H1 (cell line): ENCODE results near the gene APBA2. TPM values are rescaled to one million over a fixed set of nuclear protein-coding genes. Genes with fewer than 3 reads are reported as not detected.

Source experiments
- CTCF ChIA-PET: fragments of 300-600 bp; sonication (Branson Sonifier 250); formaldehyde crosslinking; loops from one replicate; lab custom pipeline; 2021; ENCODE audit not compliant: partially characterized antibody; lab: Charles Lee
- POLR2A ChIA-PET: fragments of 300-600 bp; sonication (Branson Sonifier 250); formaldehyde crosslinking; loops from one replicate; lab custom pipeline; 2021; ENCODE audit warnings: inconsistent platforms; ENCODE audit not compliant: partially characterized antibody; lab: Charles Lee
- DNase-seq, 2 experiments: peaks; one replicate each; pipeline versions ENCODE4 v3.0.0 to v3.0.0-alpha.2; 2010 to 2022; ENCODE audit warnings: low spot score in 2 of 2, low read depth in 1 of 2, mixed read lengths in 1 of 2
- FAIRE-seq: peaks from 2 replicates; lab custom pipeline; 2011; peaks lifted over from hg19 to GRCh38; lab: Jason Lieb, UNC
- H2AFZ ChIP-seq: 2 replicates; pipeline ENCODE4 v1.8.1; 2012; ENCODE audit warnings: low read length, inconsistent platforms
- H2AK5ac ChIP-seq: 2 replicates; pipeline ENCODE4 v1.6.1; 2013; ENCODE audit warnings: low read depth, low read length
- H2BK120ac ChIP-seq: replicated peaks from 2 replicates; pipeline ENCODE3; 2013; ENCODE audit warnings: low read depth, low read length, inconsistent platforms
- H2BK12ac ChIP-seq: 2 replicates; pipeline ENCODE4 v1.6.1; 2013; ENCODE audit warnings: low read depth, low read length
- H2BK15ac ChIP-seq: 2 replicates; pipeline ENCODE4 v1.6.1; 2013; ENCODE audit warnings: low read length
- H2BK20ac ChIP-seq: 2 replicates; pipeline ENCODE4 v1.6.1; 2013; ENCODE audit warnings: low read length
- H2BK5ac ChIP-seq: 2 replicates; pipeline ENCODE4 v1.6.1; 2013; ENCODE audit warnings: low read depth, low read length
- H3K14ac ChIP-seq: 2 replicates; pipeline ENCODE4 v1.6.1; 2013; ENCODE audit warnings: inconsistent platforms; ENCODE audit not compliant: insufficient read length
- H3K18ac ChIP-seq: 2 replicates; pipeline ENCODE4 v1.6.1; 2013; ENCODE audit warnings: low read length; ENCODE audit errors: extremely low read depth
- H3K23ac ChIP-seq: 2 replicates; pipeline ENCODE4 v1.6.1; 2013; ENCODE audit warnings: inconsistent platforms; ENCODE audit not compliant: insufficient read length
- H3K23me2 ChIP-seq: 2 replicates; pipeline ENCODE4 v1.6.1; 2013; ENCODE audit warnings: low read depth, low read length
- H3K27ac ChIP-seq: 2 replicates; pipeline ENCODE4 v1.6.1; 2011; ENCODE audit warnings: low read depth, low read length, inconsistent platforms
- H3K27me3 ChIP-seq, 4 experiments: replicated peaks in 1 of 4; 1 replicate in 1 of 4; 2 replicates in 3 of 4; pipeline versions ENCODE4 v1.6.1 to v1.8.1; 2011 to 2013; ENCODE audit warnings: low read length in 3 of 4, mild to moderate bottlenecking in 3 of 4, inconsistent platforms in 2 of 4, mixed read lengths in 2 of 4, moderate library complexity in 1 of 4; ENCODE audit not compliant: control insufficient read depth in 3 of 4, insufficient read depth in 3 of 4; ENCODE audit errors: extremely low read depth in 1 of 4
- H3K36me3 ChIP-seq, 4 experiments: 2 replicates each; pipeline versions ENCODE4 v1.6.1 to v1.8.1; 2011 to 2013; ENCODE audit warnings: mild to moderate bottlenecking in 4 of 4, low read length in 3 of 4, moderate library complexity in 2 of 4, control low read depth in 1 of 4, inconsistent platforms in 1 of 4; ENCODE audit not compliant: insufficient read depth in 4 of 4, control insufficient read depth in 2 of 4
- H3K4ac ChIP-seq: replicated peaks from 2 replicates; pipeline ENCODE3; 2013; ENCODE audit warnings: low read length, low read depth, mixed read lengths, inconsistent platforms; ENCODE audit not compliant: insufficient read length
- H3K4me1 ChIP-seq, 4 experiments: replicated peaks in 1 of 4; 1 replicate in 1 of 4; 2 replicates in 3 of 4; pipeline versions ENCODE4 v1.6.1 to v1.8.1; 2011 to 2013; ENCODE audit warnings: low read length in 3 of 4, inconsistent platforms in 2 of 4, mixed read lengths in 1 of 4; ENCODE audit not compliant: insufficient read depth in 4 of 4, control insufficient read depth in 3 of 4
- H3K4me2 ChIP-seq, 2 experiments: 2 replicates each; pipeline versions ENCODE4 v1.6.1 to v1.8.1; 2011 to 2013; ENCODE audit warnings: low read depth in 2 of 2, low read length in 2 of 2, control low read depth in 1 of 2, inconsistent platforms in 1 of 2, mild to moderate bottlenecking in 1 of 2; ENCODE audit not compliant: insufficient read depth in 1 of 2
- H3K4me3 ChIP-seq, 4 experiments: fragments of 200-600, 300-600 bp in 1 of 4; sonication (generic), shearing (Covaris generic), sonication (Bioruptor Twin) in 1 of 4; 2 replicates each; pipeline versions ENCODE4 v1.5.1 to v1.8.1; 2011 to 2016; ENCODE audit warnings: low read length in 4 of 4, low read depth in 3 of 4, control low read depth in 2 of 4, inconsistent platforms in 2 of 4, mild to moderate bottlenecking in 2 of 4, mixed read lengths in 1 of 4, moderate library complexity in 1 of 4; ENCODE audit not compliant: insufficient read depth in 2 of 4; ENCODE audit errors: extremely low read depth in 1 of 4
- H3K56ac ChIP-seq: replicated peaks from 2 replicates; pipeline ENCODE3; 2013; ENCODE audit warnings: low read depth, mild to moderate bottlenecking, mixed read lengths, low read length, inconsistent platforms; ENCODE audit not compliant: insufficient read length
- H3K79me1 ChIP-seq: 2 replicates; pipeline ENCODE4 v1.6.1; 2013; ENCODE audit warnings: low read depth, low read length, control low read depth
- H3K79me2 ChIP-seq, 2 experiments: 2 replicates each; pipeline versions ENCODE4 v1.6.1 to v1.8.1; 2012 to 2013; ENCODE audit warnings: low read length in 2 of 2, mild to moderate bottlenecking in 2 of 2, inconsistent platforms in 1 of 2; ENCODE audit not compliant: insufficient read depth in 2 of 2, control insufficient read depth in 1 of 2
- H3K9ac ChIP-seq, 4 experiments: replicated peaks in 1 of 4; 1 replicate in 1 of 4; 2 replicates in 3 of 4; pipeline versions ENCODE4 v1.6.1 to v1.8.1; 2011 to 2013; ENCODE audit warnings: low read depth in 3 of 4, low read length in 3 of 4, control low read depth in 2 of 4, mild to moderate bottlenecking in 2 of 4, moderate library complexity in 2 of 4, inconsistent platforms in 1 of 4; ENCODE audit errors: extremely low read depth in 1 of 4
- H3K9me3 ChIP-seq, 2 experiments: 2 replicates each; pipeline versions ENCODE4 v1.6.1 to v1.8.1; 2012 to 2013; ENCODE audit warnings: mild to moderate bottlenecking in 2 of 2, moderate library complexity in 2 of 2, control low read depth in 1 of 2, inconsistent platforms in 1 of 2, low read depth in 1 of 2, low read length in 1 of 2, mixed read lengths in 1 of 2; ENCODE audit not compliant: insufficient read depth in 2 of 2
- H4K20me1 ChIP-seq, 2 experiments: replicated peaks in 1 of 2; 2 replicates each; pipeline versions ENCODE3 to v1.8.1; 2011 to 2013; ENCODE audit warnings: inconsistent platforms in 2 of 2, low read length in 2 of 2, mild to moderate bottlenecking in 1 of 2; ENCODE audit not compliant: insufficient read depth in 2 of 2, control insufficient read depth in 1 of 2
- H4K5ac ChIP-seq: 2 replicates; pipeline ENCODE4 v1.6.1; 2013; ENCODE audit warnings: low read length, low read depth, mixed read lengths, inconsistent platforms; ENCODE audit not compliant: insufficient read length
- H4K8ac ChIP-seq: 2 replicates; pipeline ENCODE4 v1.8.0; 2013; ENCODE audit warnings: mild to moderate bottlenecking, moderate library complexity, low read length, inconsistent platforms; ENCODE audit not compliant: insufficient read depth; ENCODE audit errors: extremely low read depth
- H4K91ac ChIP-seq: replicated peaks from 2 replicates; pipeline ENCODE3; 2013; ENCODE audit warnings: low read length, mixed read lengths, inconsistent platforms; ENCODE audit not compliant: insufficient read length
- BRCA1 ChIP-seq: IDR thresholded peaks from 2 replicates; pipeline ENCODE4 v1.6.1; 2012; ENCODE audit warnings: low read depth, low read length, improper control_type of control experiment
- CHD1 ChIP-seq: IDR thresholded peaks from 2 replicates; pipeline ENCODE4 v1.6.1; 2012; ENCODE audit warnings: low read depth, low read length, improper control_type of control experiment
- FOSL1 ChIP-seq: IDR thresholded peaks from 2 replicates; pipeline ENCODE4 v1.6.1; 2011; ENCODE audit warnings: mild to moderate bottlenecking, low read depth, low read length, moderate library complexity; ENCODE audit not compliant: insufficient read depth
- RAD21 ChIP-seq, 2 experiments: IDR thresholded peaks in 1 of 2; conservative IDR thresholded peaks in 1 of 2; 2 replicates each; pipeline ENCODE4 v1.6.1; 2011; ENCODE audit warnings: low read depth in 2 of 2, low read length in 2 of 2, improper control_type of control experiment in 1 of 2, inconsistent platforms in 1 of 2, mild to moderate bottlenecking in 1 of 2, moderate library complexity in 1 of 2
- RNF2 ChIP-seq: fragments of 200-900, 300-1000 bp; sonication (generic); IDR thresholded peaks from 2 replicates; pipeline ENCODE4 v1.7.1; 2016; ENCODE audit warnings: borderline replicate concordance, low read depth, mild to moderate bottlenecking, antibody characterized with exemption, low read length; ENCODE audit not compliant: poor library complexity, severe bottlenecking; ENCODE audit errors: missing control alignments
- SIN3A ChIP-seq, 2 experiments: IDR thresholded peaks in 1 of 2; conservative IDR thresholded peaks in 1 of 2; 2 replicates each; pipeline ENCODE4 v1.6.1; 2011 to 2012; ENCODE audit warnings: low read length in 2 of 2, improper control_type of control experiment in 1 of 2, low read depth in 1 of 2, mild to moderate bottlenecking in 1 of 2
- SRF ChIP-seq: IDR thresholded peaks from 2 replicates; pipeline ENCODE4 v1.6.1; 2011; ENCODE audit warnings: mild to moderate bottlenecking, low read depth, low read length, moderate library complexity
- WGBS, 2 experiments: shearing (Covaris generic) in 1 of 2; methylation state at CpG; one replicate each; pipeline versions ENCODE4 v1.1.6 to v1.1.7; 2013 to 2015; ENCODE audit warnings: low lambda C conversion rate in 2 of 2, mixed read lengths in 2 of 2, inconsistent platforms in 1 of 2, low coverage in 1 of 2, missing lambda C conversion rate in 1 of 2; ENCODE audit not compliant: insufficient replicate concordance in 2 of 2, insufficient coverage in 1 of 2, insufficient read length in 1 of 2; ENCODE audit errors: extremely low coverage in 1 of 2, missing lambda C conversion rate in 1 of 2; 5-methylcytosine and 5-hydroxymethylcytosine counted together
- polyA plus RNA-seq, 7 experiments: library from polyadenylated mRNA; depleted of rRNA in 3 of 7; stranded (reverse) in 5 of 7; unstranded in 2 of 7; fragments of >200 nt in 5 of 7; fragments of 200-250 nt in 2 of 7; gene quantifications; 1 replicate in 5 of 7; 2 replicates in 1 of 7; 4 replicates in 1 of 7; pipeline versions ENCODE4 v1.2.1 to v1.2.3, GENCODE V29; 2011 to 2013; ENCODE audit warnings: missing spikeins in 2 of 7, mixed read lengths in 2 of 7
- total RNA-seq: library from RNA; stranded (reverse); fragmentation: NEBNext Ultra II Directional; extraction: Animal tissue kit (Norgen Biotek cat#: 25700); gene quantifications from 2 replicates; pipeline ENCODE4 v1.2.1, GENCODE V29; 2021
- TF ChIP-seq, protein P1 (sequence below): IDR thresholded peaks from 2 replicates; pipeline ENCODE4 v1.6.1; 2012; ENCODE audit warnings: low read length, inconsistent platforms
- TF ChIP-seq, protein P2 (sequence below): IDR thresholded peaks from 2 replicates; pipeline ENCODE4 v1.6.1; 2012; ENCODE audit warnings: inconsistent platforms

APBA2 gene
- total and polyA plus RNA-seq, 2 of the 8 experiments (the other 6 are each of a cell fraction or from before 2014, with no cell fraction given), result 15.5 to 19.0 TPM

DNA sequence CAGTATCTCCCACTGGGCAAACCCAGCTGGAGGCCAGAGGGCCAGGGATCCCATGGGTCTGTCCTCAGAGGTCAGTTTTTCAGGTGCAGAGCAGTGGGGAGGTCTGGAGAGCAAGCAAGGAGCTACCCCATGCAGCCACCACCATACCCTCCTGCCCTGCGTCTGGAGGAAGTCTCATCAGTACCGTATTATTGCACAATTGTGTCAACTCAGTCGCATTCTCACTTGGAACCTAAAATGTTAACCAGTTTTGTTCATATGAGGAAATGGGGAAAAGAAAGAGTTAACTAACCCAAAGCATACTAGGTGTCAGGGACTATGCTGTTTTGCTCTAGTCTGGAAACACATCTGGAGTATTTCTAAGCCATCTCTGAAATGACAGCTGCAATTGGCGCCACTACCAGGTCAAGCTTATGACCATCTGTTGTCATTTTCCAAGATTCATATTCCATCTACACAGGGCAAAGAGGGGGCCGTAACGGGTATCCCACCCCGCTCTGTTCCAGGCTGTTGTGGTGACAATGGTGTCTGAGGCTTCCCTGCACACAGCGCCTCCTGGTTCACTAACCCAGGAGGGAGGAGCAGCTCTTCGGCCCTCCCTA lies 16.9 kb upstream of the APBA2 start:
- H3K23ac ChIP-seq, result no peak overlapping the region
- no peaks in the 10 kb centered on the region for H3K79me2 ChIP-seq
- FAIRE-seq (no peak), DNase-seq (no peak)
- H4K8ac ChIP-seq, result no peak overlapping the region
- H4K5ac ChIP-seq, result no peak overlapping the region
- ChIA-PET POLR2A (no interaction called here), CTCF (interaction anchor here (1.0 to 1.3 kb wide), 4 partner anchors 17 to 106 kb away, joined by 3 to 5 read pairs (median 4); no protein-coding TSS in a partner anchor)
- H2BK5ac ChIP-seq, result no peak overlapping the region
- no peak overlapping the region for H2BK12ac ChIP-seq
- H3K4me3 ChIP-seq, result no peak overlapping the region
- H2BK20ac ChIP-seq, result no peak overlapping the region
- no peaks in the 10 kb centered on the region for H3K9me3 ChIP-seq
- H3K27me3 ChIP-seq, result 0 out of 7 replicates have a peak, but pooled peaks cover 0 to 3% (median 0%) of the 10 kb centered on the region in 4 experiments
- no peaks in the 10 kb centered on the region for H3K4me1 ChIP-seq
- no peak overlapping the region for H2AK5ac ChIP-seq
- no peak overlapping the region for H4K91ac ChIP-seq
- H2AFZ ChIP-seq, result no peak overlapping the region
- H3K23me2 ChIP-seq, result no peaks in the 10 kb centered on the region
- H2BK15ac ChIP-seq, result no peak overlapping the region
- no peak overlapping the region for H3K4ac ChIP-seq
- no peak overlapping the region for H3K9ac ChIP-seq
- no peaks in the 10 kb centered on the region; a peak in 1 of 8 replicates for H3K36me3 ChIP-seq
- H4K20me1 ChIP-seq, result no peaks in the 10 kb centered on the region
- H3K56ac ChIP-seq, result no peak overlapping the region
- no peak overlapping the region; the same call in 1 of the 2 replicates for H3K27ac ChIP-seq
- H3K18ac ChIP-seq, result no peak overlapping the region
- 90% methylated on average over 8 of the region's 9 CpGs; no CpG with 5 or more reads in 1 of the 2 experiments for WGBS, 2 experiments
- no peak overlapping the region for H2BK120ac ChIP-seq
- no peak overlapping the region for H3K4me2 ChIP-seq
- H3K79me1 ChIP-seq, result no peaks in the 10 kb centered on the region
- no peak overlapping the region for H3K14ac ChIP-seq
- no peak for TF ChIP-seq RAD21 (IDR thresholded peaks at IDR 0.05 in 1 of 2, conservative IDR thresholded peaks at IDR 0.05 in 1 of 2; ENCODE audit: low read depth in 2 of 2, low read length in 2 of 2)
- TF ChIP-seq, protein P1, sequence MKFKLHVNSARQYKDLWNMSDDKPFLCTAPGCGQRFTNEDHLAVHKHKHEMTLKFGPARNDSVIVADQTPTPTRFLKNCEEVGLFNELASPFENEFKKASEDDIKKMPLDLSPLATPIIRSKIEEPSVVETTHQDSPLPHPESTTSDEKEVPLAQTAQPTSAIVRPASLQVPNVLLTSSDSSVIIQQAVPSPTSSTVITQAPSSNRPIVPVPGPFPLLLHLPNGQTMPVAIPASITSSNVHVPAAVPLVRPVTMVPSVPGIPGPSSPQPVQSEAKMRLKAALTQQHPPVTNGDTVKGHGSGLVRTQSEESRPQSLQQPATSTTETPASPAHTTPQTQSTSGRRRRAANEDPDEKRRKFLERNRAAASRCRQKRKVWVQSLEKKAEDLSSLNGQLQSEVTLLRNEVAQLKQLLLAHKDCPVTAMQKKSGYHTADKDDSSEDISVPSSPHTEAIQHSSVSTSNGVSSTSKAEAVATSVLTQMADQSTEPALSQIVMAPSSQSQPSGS, result no peak
- TF ChIP-seq CHD1, result no peak
- TF ChIP-seq SIN3A (conservative IDR thresholded peaks at IDR 0.05 in 1 of 2, IDR thresholded peaks at IDR 0.05 in 1 of 2; ENCODE audit: low read depth in 1 of 2, low read length in 2 of 2), result no peak
- no peak for TF ChIP-seq SRF
- no peak for TF ChIP-seq FOSL1
- no peak for TF ChIP-seq RNF2
- TF ChIP-seq, protein P2, sequence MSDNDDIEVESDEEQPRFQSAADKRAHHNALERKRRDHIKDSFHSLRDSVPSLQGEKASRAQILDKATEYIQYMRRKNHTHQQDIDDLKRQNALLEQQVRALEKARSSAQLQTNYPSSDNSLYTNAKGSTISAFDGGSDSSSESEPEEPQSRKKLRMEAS, result no peak
- no peak for TF ChIP-seq BRCA1
